HG02852 (cell line): Measurements from ENCODE around the gene NAV2.

Experiments
- ATAC-seq: cut with Tn5 transposase; IDR thresholded peaks from one replicate; pipeline ENCODE4 v1.9.1; 2021; ENCODE audit warnings: mild to moderate bottlenecking, moderate library complexity; ENCODE audit not compliant: unreplicated experiment

Gene NAV2

GRCh38 chr11:19853016-19853415 is 140.4 kb downstream of the NAV2 start:
- ATAC-seq = no peak

DNA sequence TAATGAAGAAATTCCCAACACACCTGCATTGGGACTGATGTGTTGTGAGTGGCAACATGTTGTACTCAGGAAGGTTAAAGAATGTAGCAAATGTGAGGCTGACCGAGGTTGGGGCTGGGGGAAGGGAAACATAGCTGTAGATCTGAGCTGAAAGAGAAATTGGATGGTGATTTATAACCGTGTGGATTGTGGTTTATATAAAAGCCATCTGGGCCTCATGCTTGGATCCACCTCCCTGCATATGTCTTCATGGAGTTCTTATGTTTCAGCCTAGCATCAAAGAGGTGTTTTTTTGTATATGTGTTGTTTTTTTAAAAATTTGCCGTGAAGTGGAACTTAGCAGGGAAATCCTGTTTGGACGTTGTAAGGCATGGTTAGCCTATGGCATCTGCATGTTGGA is 141.3 kb downstream of the NAV2 start:
- no peak for ATAC-seq

DNA sequence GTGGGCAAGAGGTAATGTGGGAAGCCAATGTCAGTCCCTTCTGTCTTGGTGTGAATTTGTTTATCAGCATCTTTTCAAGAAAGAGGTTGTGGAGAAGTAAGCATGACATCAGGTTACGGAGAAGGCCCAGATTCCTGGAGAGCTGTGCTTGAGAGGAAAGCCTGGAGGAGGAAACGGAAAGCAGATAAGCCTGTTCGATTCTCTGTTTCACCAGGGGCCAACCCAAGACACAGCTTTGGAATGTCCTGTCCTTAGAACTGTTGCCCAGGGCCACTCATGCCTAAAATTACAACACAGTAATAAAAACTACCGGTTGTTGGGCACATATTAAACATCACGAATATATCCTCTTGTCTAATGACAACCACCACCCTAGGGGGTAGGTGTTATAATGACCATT is 148.5 kb downstream of the NAV2 start:
- ATAC-seq = no peak

GRCh38 chr11:19862091-19862490 is 149.5 kb downstream of the NAV2 start:
- no peak for ATAC-seq

DNA sequence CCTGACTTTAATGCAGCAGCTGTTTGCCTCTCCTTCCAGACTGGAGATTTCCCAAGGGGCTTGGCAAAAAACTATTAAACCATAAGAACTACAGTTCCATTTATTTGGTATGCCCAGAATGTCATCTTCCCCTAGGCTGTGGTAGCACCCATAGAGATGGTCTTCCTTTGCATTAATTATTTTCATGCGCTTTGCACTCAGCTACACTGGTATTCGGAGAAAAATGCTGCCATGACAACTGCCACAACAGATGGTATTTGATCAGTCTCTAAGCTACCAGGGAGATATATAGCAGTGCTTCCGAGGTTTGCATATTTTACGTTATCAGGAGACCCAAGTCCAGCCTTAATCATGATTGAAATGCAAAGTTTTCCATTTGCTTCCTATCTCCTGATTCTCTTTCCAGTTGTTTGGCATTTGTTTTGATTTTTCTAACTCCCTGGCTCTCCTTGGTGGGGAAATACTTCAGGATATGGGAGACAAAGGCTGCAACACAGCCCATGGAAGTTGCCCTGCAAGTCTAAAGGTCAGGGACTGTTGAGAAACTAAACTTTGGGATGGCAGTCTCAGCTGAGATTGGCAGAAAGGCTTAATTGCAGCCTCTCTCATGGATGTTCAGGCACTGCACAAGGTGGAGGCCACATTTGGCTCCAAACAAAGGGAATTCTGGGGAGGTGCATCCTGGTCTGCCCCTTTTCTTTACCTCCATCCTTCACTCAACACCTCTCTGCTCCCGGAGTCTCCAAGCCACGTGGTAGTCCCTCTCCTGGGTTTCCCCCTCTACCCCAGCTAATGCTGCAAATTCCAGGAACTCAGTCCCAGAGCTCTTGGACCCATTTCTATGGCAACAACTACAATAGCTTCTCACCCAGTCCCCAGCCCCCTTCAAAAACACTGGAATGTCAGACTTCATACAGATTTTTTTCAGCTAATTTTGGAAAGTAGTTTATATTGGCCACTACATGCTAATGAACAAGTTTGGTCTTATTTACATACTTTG is 151.8 kb downstream of the NAV2 start:
- ATAC-seq = no peak

DNA sequence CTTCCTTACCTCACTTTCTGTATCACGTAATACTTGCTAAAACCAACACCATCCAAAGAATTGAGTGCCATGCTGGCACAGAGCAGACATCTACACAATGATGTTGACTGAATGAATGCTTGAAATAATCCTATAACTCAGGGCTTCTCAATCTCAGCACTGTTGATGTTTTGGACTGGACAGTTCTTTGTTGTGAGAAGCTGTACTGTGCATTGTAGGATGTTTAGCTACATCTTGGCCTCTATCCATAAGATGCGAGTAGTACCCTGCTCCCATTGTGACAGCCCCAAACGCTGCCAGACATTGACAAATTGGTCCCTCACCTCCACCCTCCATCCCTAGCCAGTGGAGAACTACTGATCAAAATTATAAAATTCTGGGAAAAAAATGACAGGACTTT is 153.4 kb downstream of the NAV2 start:
- ATAC-seq = no peak

DNA sequence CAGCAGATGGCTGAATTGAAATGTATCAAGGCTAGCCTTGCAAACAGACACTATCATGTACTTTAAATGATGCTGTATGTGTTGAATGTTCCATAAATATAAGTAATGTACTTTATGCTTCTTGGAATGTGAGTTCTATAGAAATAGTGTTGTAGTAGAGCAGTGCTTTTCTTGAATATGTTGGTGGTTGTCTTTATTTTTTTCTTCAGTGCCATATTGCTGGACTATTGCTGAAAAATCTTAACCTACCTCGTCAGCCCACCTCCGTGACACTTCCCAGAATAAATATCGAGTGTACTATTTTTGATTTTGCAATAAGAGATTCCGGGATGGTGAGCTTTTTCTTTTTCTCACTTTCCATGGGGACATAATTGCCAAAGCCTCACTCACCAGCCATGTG is 153.9 kb downstream of the NAV2 start:
- ATAC-seq = no peak

GRCh38 chr11:19867064-19867463 is 154.4 kb downstream of the NAV2 start:
- ATAC-seq = no peak

GRCh38 chr11:19868281-19868821 is 155.7 kb downstream of the NAV2 start:
- no peak for ATAC-seq

- no peak for ATAC-seq
Measured at GRCh38 chr11:19868871-19869270, 156.2 kb downstream of the NAV2 start.

DNA sequence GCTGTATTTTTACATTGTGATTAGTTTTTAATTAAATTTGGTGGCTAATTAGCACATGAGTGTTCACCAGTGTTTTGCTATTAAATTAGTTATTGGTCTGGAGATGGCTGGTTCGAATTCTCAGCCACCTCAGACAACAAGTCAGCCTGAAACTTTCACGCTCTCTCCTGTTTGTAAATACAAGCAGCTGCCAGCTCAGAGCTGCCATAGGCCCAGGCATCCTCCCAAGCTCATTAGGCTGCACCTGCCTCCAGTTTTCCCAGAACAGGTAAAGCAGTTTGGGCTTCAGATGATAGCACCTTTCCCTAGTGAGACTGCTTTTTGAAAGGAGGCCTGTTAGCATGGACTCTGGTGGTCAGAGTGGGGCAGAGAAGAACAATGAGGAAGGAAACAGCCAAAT is 156.8 kb downstream of the NAV2 start:
- ATAC-seq = no peak

GRCh38 chr11:19869946-19870589 is 157.4 kb downstream of the NAV2 start:
- no peak for ATAC-seq

DNA sequence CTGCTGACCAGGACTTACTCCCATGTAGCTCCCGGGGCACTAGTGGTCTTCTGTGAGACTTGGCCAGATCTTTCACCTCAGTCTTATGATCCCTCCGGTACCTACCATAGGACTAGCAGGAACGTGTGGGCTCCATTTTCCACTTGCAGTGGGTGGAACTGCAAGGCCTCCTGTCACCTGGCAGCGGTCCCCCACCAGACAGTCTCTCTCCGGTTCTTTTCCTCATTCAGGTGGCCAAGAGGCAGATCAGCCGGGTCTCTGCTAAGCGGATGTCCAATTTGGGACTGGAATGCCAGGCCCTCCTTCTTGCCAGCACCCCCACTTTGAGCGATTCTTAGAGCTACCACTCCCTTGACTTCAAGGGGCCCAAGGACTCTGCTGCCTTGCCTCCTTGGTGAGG is 158.9 kb downstream of the NAV2 start:
- no peak for ATAC-seq

GRCh38 chr11:19872512-19873145 is 160.0 kb downstream of the NAV2 start:
- ATAC-seq = no peak

DNA sequence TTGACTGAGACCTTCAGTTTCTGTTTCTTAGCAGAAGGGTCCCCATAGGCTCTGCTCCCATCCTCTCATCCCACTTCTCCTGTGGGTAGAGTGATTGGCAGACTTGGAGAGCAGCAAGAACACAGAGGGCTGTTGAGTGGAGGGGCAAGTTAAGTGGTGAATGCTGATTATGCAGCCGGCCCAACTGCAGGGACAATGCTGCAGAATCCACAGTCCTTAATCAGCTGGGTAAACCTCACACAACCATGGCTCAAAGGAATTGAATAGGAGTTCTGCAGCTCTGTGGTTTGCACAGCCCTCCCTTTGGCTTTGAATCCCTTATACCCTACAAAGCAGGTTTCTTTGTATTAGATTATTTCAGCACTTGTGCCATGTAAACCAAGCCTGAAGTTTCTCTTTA is 161.1 kb downstream of the NAV2 start:
- no peak for ATAC-seq

DNA sequence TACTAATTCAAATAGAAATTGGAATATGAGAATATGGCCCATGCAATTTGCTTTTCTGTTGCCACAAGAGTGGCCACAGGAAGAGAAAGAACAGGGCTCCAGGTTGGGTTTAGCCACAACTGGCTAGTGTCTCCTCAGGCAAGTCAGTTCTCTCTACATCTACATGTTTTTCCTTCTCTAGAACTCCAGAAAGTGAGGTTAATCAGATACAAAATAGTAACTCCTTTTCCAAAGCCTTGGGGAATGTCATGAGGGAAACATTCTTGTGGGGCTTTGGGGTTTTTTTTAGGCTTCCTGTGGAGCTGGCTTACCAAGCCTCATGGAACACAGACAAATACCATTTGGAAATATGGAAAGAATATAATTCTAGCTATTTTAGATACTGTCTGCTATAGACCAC is 161.6 kb downstream of the NAV2 start:
- no peak for ATAC-seq

GRCh38 chr11:19876750-19877149 is 164.1 kb downstream of the NAV2 start:
- ATAC-seq = no peak

GRCh38 chr11:19878520-19878919 is 165.9 kb downstream of the NAV2 start:
- ATAC-seq = no peak

GRCh38 chr11:19879307-19880087 is 166.9 kb downstream of the NAV2 start:
- no peak for ATAC-seq

DNA sequence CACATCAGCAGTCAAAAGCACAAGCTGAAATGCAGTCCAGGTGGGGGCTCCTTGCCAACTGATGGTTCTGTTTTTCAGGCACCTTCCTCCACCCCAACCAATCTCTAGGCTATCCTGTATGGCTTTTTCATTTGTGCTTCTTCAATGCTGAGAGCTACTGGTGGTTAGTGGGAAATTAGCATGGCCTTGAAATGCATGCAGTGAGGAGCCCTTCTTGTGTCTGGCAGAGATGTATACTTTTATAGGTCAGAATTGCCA is 167.4 kb downstream of the NAV2 start:
- no peak for ATAC-seq

GRCh38 chr11:19881177-19881576 is 168.5 kb downstream of the NAV2 start:
- ATAC-seq = no peak
